GM18951 (cell line): Measurements from ENCODE around the gene ISG20.
A peak's percentile ranks its signal among the peaks of the same experiment; 100 is the strongest.
"Not testable (repeated sequence)": the region's sequence is repeated elsewhere in the genome, so short reads cannot be mapped to it uniquely, and the experiment has no call there.

Experiments used
- POLR2A ChIP-seq: IDR thresholded peaks from 4 replicates; pipeline ENCODE4 v1.6.1; 2011; ENCODE audit warnings: mild to moderate bottlenecking; ENCODE audit not compliant: insufficient read length, insufficient read depth; ENCODE audit errors: extremely low read depth
- in situ Hi-C: fragments of 300-500 bp; cut with MboI; formaldehyde crosslinking; loops from one replicate; pipeline ENCODE4 v1.12.0; 2022; ENCODE audit warnings: low sequenced_read_pairs, mixed read lengths, inconsistent platforms; ENCODE audit not compliant: unreplicated experiment

The ISG20 gene

DNA sequence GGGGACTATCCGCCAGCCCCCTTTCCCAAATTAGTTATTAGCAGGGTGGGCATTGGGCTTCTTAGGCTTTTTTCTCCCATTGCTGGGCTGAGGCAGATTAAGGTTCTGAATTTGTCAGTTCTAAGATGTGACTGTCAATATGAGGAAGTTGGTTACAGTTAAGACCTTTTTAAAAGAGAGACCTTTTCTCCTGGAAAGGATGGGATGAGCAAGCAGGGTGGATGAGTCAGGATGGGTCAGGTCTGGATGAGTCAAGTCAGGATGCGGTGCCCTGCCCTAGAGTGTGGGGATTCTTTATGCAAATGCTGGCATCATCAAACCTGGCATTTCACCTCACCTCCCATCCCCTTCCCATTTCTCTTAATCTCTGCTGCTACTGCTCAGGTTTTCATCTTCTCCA is 15.8 kb upstream of the ISG20 start:
- in situ Hi-C loops, result no loop called here
- TF ChIP-seq POLR2A, result no peak

- in situ Hi-C loops, result no loop called here
- TF ChIP-seq POLR2A, result no peak
Observed at GRCh38 chr15:88623632-88624031, 15.2 kb upstream of the ISG20 start.

GRCh38 chr15:88624156-88624970 is 14.5 kb upstream of the ISG20 start:
- TF ChIP-seq POLR2A, result peak; percentile 5
- in situ Hi-C loops, result no loop called here

DNA sequence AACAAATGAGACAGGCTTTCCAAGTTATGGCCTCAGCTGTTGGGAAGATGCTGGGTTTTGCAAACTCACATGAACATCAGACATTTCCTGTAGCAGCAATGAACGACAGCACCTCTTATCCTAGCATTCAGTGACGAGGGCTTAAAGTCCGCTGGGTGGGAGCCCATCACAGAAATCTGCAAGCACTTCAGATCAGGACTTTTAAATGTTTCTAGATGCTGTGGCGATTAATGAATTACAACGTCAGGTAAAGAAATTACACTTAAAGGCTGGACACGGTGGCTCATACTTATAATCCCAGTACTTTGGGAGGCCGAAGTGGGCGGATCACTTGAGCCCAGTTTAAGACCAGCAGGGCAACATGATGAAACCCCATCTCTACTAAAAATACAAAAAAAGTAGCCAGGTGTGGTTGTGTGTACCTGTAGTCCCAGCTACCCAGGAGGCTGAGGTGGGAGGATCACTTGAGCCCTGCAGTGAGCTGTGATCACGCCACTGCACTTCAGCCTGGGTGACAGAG is 13.8 kb upstream of the ISG20 start:
- TF ChIP-seq POLR2A, result no peak
- in situ Hi-C loops, result no loop called here

GRCh38 chr15:88625943-88626741 is 12.7 kb upstream of the ISG20 start:
- in situ Hi-C loops, result no loop called here
- TF ChIP-seq POLR2A, result no peak

GRCh38 chr15:88627463-88627862 is 11.4 kb upstream of the ISG20 start:
- in situ Hi-C loops, result no loop called here
- TF ChIP-seq POLR2A, result no peak

- in situ Hi-C loops, result no loop called here
- TF ChIP-seq POLR2A, result no peak
Observed at GRCh38 chr15:88628018-88628654, 10.7 kb upstream of the ISG20 start.

GRCh38 chr15:88629071-88629470 is 9.7 kb upstream of the ISG20 start:
- in situ Hi-C loops, result no loop called here
- TF ChIP-seq POLR2A, result no peak

GRCh38 chr15:88630141-88630721 is 8.6 kb upstream of the ISG20 start:
- no peak for TF ChIP-seq POLR2A
- in situ Hi-C loops, result no loop called here

GRCh38 chr15:88630798-88631463 is 7.9 kb upstream of the ISG20 start:
- no peak for TF ChIP-seq POLR2A
- in situ Hi-C loops, result no loop called here

GRCh38 chr15:88631464-88632028 is 7.3 kb upstream of the ISG20 start:
- in situ Hi-C loops, result no loop called here

DNA sequence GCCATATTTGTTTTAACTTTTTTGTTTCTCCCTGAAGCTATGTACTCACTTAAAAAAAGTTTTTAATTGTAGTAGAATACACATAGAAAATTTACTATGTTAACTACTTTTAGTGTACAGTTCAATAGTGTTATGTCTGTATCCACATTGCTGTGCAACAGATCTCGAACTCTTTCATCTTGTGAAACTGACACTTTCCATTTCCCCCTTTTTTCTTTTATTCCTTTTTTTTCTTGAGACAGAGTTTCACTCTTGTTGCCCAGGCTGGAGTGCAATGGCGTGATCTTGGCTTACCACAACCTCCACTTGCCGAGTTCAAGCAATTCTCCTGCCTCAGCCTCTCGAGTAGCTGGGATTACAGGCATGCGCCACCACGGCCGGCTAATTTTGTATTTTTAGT is 6.0 kb upstream of the ISG20 start:
- in situ Hi-C loops, result not testable (repeated sequence)

More at GRCh38 chr15:88631464-88632028, 7.3 kb upstream of the ISG20 start:
- TF ChIP-seq POLR2A, result no peak
